Measurements from ENCODE around the gene SLC45A3.

DNA sequence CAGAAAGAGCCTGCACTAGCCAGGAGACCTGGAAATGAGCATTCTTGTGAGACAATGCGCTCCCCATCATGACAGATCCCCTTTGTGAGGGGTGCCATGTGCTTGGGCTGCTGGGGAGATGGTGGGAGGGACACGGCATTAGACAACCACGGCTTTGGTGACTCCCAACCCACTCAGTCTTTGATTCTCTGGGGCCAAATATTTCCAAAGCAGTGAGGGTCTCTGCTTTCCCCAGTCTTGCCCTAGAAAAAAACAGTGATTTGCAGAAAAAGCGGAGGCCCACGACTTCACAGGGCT lies 10.2 kb downstream of the SLC45A3 start:
- TF ChIP-seq, protein P1, sequence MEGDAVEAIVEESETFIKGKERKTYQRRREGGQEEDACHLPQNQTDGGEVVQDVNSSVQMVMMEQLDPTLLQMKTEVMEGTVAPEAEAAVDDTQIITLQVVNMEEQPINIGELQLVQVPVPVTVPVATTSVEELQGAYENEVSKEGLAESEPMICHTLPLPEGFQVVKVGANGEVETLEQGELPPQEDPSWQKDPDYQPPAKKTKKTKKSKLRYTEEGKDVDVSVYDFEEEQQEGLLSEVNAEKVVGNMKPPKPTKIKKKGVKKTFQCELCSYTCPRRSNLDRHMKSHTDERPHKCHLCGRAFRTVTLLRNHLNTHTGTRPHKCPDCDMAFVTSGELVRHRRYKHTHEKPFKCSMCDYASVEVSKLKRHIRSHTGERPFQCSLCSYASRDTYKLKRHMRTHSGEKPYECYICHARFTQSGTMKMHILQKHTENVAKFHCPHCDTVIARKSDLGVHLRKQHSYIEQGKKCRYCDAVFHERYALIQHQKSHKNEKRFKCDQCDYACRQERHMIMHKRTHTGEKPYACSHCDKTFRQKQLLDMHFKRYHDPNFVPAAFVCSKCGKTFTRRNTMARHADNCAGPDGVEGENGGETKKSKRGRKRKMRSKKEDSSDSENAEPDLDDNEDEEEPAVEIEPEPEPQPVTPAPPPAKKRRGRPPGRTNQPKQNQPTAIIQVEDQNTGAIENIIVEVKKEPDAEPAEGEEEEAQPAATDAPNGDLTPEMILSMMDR (IDR thresholded peaks at IDR 0.05; ENCODE audit: extremely low read depth in 1 of 2, insufficient read depth in 1 of 2, low read depth in 1 of 2, low read length in 2 of 2): no peak
- no peak for TF ChIP-seq POLR2A (IDR thresholded peaks at IDR 0.05; ENCODE audit: low read depth, low read length)
- TF ChIP-seq FOS (IDR thresholded peaks at IDR 0.05; ENCODE audit: borderline replicate concordance, insufficient read depth, low read length): no peak
- TF ChIP-seq EZH2 (IDR thresholded peaks at IDR 0.05; ENCODE audit: borderline replicate concordance, low read depth, low read length, severe bottlenecking): no peak
- no peak for TF ChIP-seq JUN (IDR thresholded peaks at IDR 0.05; ENCODE audit: borderline replicate concordance, insufficient read depth, insufficient read length, low read depth)
- TF ChIP-seq, protein P2, sequence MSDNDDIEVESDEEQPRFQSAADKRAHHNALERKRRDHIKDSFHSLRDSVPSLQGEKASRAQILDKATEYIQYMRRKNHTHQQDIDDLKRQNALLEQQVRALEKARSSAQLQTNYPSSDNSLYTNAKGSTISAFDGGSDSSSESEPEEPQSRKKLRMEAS (IDR thresholded peaks at IDR 0.05; ENCODE audit: insufficient read depth, insufficient read length): no peak
- TF ChIP-seq POLR2AphosphoS5 (IDR thresholded peaks at IDR 0.05; ENCODE audit: insufficient read depth, low read depth, low read length): no peak
- TF ChIP-seq GATA2 (IDR thresholded peaks at IDR 0.05; ENCODE audit: insufficient read depth, insufficient read length, low read depth, low read length): no peak
- no peak for TF ChIP-seq MYC (IDR thresholded peaks at IDR 0.05; ENCODE audit: low read depth, low read length)

Measured in endothelial cell of umbilical vein (primary cell).